ENCODE measurements around the gene ZNRF3. TPM values are rescaled to one million over a fixed set of nuclear protein-coding genes. Genes with fewer than 3 reads are reported as not detected.
"Not testable (repeated sequence)": the region's sequence is repeated elsewhere in the genome, so short reads cannot be mapped to it uniquely, and the experiment has no call there.

Gene ZNRF3
- total RNA-seq, 1 donor: 6.9 TPM

DNA sequence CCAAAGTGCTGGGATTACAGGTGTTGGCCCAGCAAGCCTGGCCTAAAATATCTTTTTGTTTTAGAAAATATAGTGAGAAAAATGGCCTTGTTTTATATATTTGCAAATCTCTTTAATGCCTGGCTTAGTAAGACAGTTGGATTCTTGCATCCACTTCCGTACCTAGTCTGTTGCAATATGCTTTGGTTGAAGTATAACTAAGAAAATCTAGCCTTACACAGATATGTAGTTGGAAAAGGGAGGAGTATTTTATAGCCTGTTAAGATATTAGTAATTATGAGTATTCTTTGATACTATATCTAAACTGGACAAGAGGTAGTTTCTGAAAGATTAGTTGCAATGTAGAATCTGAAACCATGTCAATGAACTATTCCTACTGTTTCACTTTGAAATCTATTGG lies 65.1 kb downstream of the ZNRF3 start:
- no peaks in the 10 kb centered on the region for H3K27me3 ChIP-seq (ENCODE audit: insufficient read depth, low read length)
- no peaks in the 10 kb centered on the region for H3K36me3 ChIP-seq (ENCODE audit: insufficient read depth, low read length)
- peaks cover 3% of the 10 kb centered on the region for H3K79me2 ChIP-seq (ENCODE audit: insufficient read depth, low read length)
- no peak overlapping the region for H3K4me3 ChIP-seq (ENCODE audit: insufficient read depth, low read length)
- peaks cover 25% of the 10 kb centered on the region for H3K4me1 ChIP-seq (ENCODE audit: insufficient read depth, low read length)
- DNase-seq (ENCODE audit: insufficient read length, low spot score, missing footprints): no peak
- no peaks in the 10 kb centered on the region for H4K20me1 ChIP-seq (ENCODE audit: insufficient read depth, low read length)
- H3K27ac ChIP-seq (ENCODE audit: low read depth, low read length): no peak overlapping the region
- H3K9me3 ChIP-seq (ENCODE audit: low read depth, low read length): peaks cover 3% of the 10 kb centered on the region
- TF ChIP-seq, protein P1, sequence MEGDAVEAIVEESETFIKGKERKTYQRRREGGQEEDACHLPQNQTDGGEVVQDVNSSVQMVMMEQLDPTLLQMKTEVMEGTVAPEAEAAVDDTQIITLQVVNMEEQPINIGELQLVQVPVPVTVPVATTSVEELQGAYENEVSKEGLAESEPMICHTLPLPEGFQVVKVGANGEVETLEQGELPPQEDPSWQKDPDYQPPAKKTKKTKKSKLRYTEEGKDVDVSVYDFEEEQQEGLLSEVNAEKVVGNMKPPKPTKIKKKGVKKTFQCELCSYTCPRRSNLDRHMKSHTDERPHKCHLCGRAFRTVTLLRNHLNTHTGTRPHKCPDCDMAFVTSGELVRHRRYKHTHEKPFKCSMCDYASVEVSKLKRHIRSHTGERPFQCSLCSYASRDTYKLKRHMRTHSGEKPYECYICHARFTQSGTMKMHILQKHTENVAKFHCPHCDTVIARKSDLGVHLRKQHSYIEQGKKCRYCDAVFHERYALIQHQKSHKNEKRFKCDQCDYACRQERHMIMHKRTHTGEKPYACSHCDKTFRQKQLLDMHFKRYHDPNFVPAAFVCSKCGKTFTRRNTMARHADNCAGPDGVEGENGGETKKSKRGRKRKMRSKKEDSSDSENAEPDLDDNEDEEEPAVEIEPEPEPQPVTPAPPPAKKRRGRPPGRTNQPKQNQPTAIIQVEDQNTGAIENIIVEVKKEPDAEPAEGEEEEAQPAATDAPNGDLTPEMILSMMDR (IDR thresholded peaks at IDR 0.05; ENCODE audit: extremely low read depth, low read depth, low read length): no peak
- no peak overlapping the region for H3K4me2 ChIP-seq (ENCODE audit: insufficient read depth, low read length)
- H2AFZ ChIP-seq (ENCODE audit: low read length): no peak overlapping the region

DNA sequence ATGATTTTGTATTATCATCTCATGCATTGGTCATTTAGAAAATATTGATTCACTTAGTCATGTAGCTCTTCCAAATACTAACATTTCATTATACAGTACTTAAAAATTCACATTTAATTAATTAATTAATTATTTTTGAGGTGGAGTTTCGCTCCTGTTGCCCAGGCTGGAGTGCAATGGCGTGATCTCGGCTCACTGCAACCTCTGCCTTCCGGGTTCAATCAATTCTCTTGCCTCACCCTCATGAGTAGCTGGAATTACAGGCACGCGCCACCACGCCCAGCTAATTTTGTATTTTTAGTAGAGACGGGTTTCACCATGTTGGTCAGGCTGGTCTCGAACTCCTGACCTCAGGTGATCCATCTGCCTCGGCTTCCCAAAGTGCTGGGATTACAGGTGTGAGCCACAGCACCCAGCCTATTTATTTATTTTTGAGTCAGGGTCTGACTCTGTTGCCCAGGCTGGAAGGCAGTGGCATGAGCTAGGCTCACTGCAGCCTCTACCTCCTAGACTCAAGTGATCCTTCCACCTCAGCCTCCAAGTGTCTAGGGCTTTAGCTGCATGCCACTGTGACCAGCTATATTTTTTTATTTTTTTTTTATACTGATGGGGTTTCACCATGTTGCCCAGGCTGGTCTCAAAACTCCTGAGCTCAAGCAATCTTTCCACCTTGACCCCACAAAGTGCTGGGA lies 65.6 kb downstream of the ZNRF3 start:
- not testable (repeated sequence) for H3K4me2 ChIP-seq (ENCODE audit: insufficient read depth, low read length); DNase-seq (ENCODE audit: insufficient read length, low spot score, missing footprints); H3K27me3 ChIP-seq (ENCODE audit: insufficient read depth, low read length); H3K79me2 ChIP-seq (ENCODE audit: insufficient read depth, low read length); H3K27ac ChIP-seq (ENCODE audit: low read depth, low read length); H2AFZ ChIP-seq (ENCODE audit: low read length); H3K9me3 ChIP-seq (ENCODE audit: low read depth, low read length); H3K4me3 ChIP-seq (ENCODE audit: insufficient read depth, low read length); H3K36me3 ChIP-seq (ENCODE audit: insufficient read depth, low read length); H4K20me1 ChIP-seq (ENCODE audit: insufficient read depth, low read length)
- peaks cover 25% of the 10 kb centered on the region for H3K4me1 ChIP-seq (ENCODE audit: insufficient read depth, low read length)

DNA sequence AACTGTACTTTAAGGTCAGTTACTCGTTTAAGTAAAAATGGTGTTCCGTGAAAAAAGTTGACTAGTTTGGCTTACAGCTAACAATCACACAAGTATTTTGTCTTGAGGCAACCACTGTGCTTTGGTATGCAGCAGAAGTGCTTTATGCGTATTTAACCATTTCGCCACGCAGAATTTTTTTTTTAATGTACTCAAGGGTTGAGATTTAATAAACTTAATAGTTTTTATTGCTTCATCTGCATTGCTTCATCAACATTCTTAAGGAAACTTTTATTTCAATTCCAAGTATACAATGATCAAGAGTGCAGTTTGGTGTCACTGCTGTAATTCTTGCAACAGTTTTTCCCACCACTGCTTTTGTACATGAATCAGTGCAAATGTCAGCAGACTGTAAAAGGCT lies 66.4 kb downstream of the ZNRF3 start:
- DNase-seq (ENCODE audit: insufficient read length, low spot score, missing footprints): no peak
- Histone ChIP-seq H2AFZ (ENCODE audit: low read length) (no peak overlapping the region), H3K36me3 (ENCODE audit: insufficient read depth, low read length) (no peaks in the 10 kb centered on the region), H3K27me3 (ENCODE audit: insufficient read depth, low read length) (no peaks in the 10 kb centered on the region), H4K20me1 (ENCODE audit: insufficient read depth, low read length) (no peaks in the 10 kb centered on the region), H3K79me2 (ENCODE audit: insufficient read depth, low read length) (peaks cover 3% of the 10 kb centered on the region), H3K4me3 (ENCODE audit: insufficient read depth, low read length) (no peak overlapping the region), H3K4me2 (ENCODE audit: insufficient read depth, low read length) (no peak overlapping the region), H3K27ac (ENCODE audit: low read depth, low read length) (no peak overlapping the region), H3K4me1 (ENCODE audit: insufficient read depth, low read length) (peaks cover 25% of the 10 kb centered on the region), H3K9me3 (ENCODE audit: low read depth, low read length) (peaks cover 3% of the 10 kb centered on the region)
- TF ChIP-seq, protein P1 (IDR thresholded peaks at IDR 0.05; ENCODE audit: extremely low read depth, low read depth, low read length): no peak

DNA sequence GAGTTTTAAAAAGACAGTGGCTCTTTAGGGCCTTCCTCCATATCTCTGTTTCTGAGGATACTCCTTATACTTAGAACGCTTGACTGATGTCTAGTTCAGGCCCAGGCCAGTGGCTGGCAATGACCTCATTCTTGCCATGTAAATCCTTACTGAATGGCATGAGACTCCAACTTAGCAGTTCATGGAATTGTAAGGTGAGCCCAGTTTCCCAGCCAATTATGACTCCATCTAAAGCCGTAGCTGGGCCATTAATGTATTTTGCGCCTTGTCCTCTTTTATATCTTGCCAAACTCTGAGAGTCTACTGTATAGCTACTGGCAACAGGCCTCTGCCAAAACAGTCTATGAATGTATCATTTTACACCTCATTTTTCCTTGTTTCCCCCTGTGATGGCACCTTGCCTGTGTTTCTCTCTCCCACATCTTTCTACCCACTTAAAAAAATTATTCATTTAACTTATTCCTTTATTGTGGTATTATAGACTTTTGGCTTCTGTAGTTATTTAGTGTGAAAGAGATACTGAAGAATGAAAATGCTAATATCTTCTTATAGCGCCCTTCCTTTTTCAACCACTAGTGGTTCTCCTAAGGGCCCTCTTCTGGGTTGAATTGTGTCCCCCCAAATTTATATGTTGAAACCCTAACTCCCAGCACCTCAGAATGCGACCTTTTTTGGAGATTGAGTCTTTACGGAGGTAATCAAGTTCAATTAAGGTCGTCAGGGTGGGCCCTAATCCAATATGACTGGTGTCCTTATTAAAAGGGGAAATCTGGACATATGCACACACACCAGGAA lies 67.4 kb downstream of the ZNRF3 start:
- H3K4me1 ChIP-seq (ENCODE audit: insufficient read depth, low read length): peaks cover 25% of the 10 kb centered on the region

More for the DNA sequence above, 67.4 kb downstream of the ZNRF3 start:
- H3K36me3 ChIP-seq (ENCODE audit: insufficient read depth, low read length): no peaks in the 10 kb centered on the region
- H2AFZ ChIP-seq (ENCODE audit: low read length): no peak overlapping the region
- H3K4me2 ChIP-seq (ENCODE audit: insufficient read depth, low read length): no peak overlapping the region
- no peaks in the 10 kb centered on the region for H3K27me3 ChIP-seq (ENCODE audit: insufficient read depth, low read length)
- H3K79me2 ChIP-seq (ENCODE audit: insufficient read depth, low read length): peaks cover 3% of the 10 kb centered on the region
- TF ChIP-seq, protein P1 (IDR thresholded peaks at IDR 0.05; ENCODE audit: extremely low read depth, low read depth, low read length): no peak
- H4K20me1 ChIP-seq (ENCODE audit: insufficient read depth, low read length): no peaks in the 10 kb centered on the region
- H3K9me3 ChIP-seq (ENCODE audit: low read depth, low read length): peaks cover 3% of the 10 kb centered on the region
- DNase-seq (ENCODE audit: insufficient read length, low spot score, missing footprints): no peak
- no peak overlapping the region for H3K4me3 ChIP-seq (ENCODE audit: insufficient read depth, low read length)
- H3K27ac ChIP-seq (ENCODE audit: low read depth, low read length): no peak overlapping the region

Measured in osteoblast (primary cell).